ENCODE results near the gene FALEC. TPM values are rescaled to one million over a fixed set of nuclear protein-coding genes. Genes with fewer than 3 reads are reported as not detected.

Gene FALEC
- total and polyA plus RNA-seq, 9 of the 15 experiments (the other 6 are each of a cell fraction or from before 2014, with no cell fraction given), result 0.15 to 1.8 (median 0.53) TPM; not detected in 5

- DNase-seq (ENCODE audit: extremely low read depth in 1 of 4, low spot score in 3 of 4), result no peak
- Histone ChIP-seq H3K4me2 (ENCODE audit: insufficient read depth, low read length) (no peak overlapping the region), H3K27ac (ENCODE audit: extremely low read depth, low read depth, low read length) (no peak overlapping the region), H4K20me1 (replicated peaks; ENCODE audit: control insufficient read depth, insufficient read depth, low read length) (no peaks in the 10 kb centered on the region), H2AFZ (ENCODE audit: low read depth, low read length) (no peak overlapping the region), H3K9me1 (ENCODE audit: control insufficient read depth, insufficient read depth, low read length) (no peaks in the 10 kb centered on the region), H3K4me1 (replicated peaks in 1 of 2; ENCODE audit: control insufficient read depth in 2 of 2, insufficient read depth in 2 of 2, low read length in 2 of 2) (peaks cover 6 to 11% of the 10 kb centered on the region in 2 experiments; a peak in 4 of 5 replicates), H3K9ac (ENCODE audit: insufficient read depth in 1 of 2, low read depth in 2 of 2, low read length in 2 of 2) (no peak overlapping the region), H3K9me3 (replicated peaks; ENCODE audit: control insufficient read depth, insufficient read depth, low read depth, low read length) (no peaks in the 10 kb centered on the region), H3K79me2 (ENCODE audit: control insufficient read depth, insufficient read depth, low read length) (no peaks in the 10 kb centered on the region), H3K36me3 (ENCODE audit: control insufficient read depth, insufficient read depth, low read length) (no peaks in the 10 kb centered on the region), H3K27me3 (ENCODE audit: control insufficient read depth in 2 of 2, insufficient read depth in 2 of 2, low read length in 2 of 2) (no peaks in the 10 kb centered on the region), H3K4me3 (no peak overlapping the region)
- BruUV-seq (replicated peaks), result no TSS peak
- peak; percentile 29 for FAIRE-seq
- ChIA-PET POLR2A (interaction anchor here (0.6 to 1.5 kb wide), 3 partner anchors 9 to 94 kb away, joined by 3 read pairs; no protein-coding TSS in a partner anchor), CTCF (ENCODE audit: low intra/inter-chr PET ratio) (no interaction called here)
- intact Hi-C loops (cut with micrococcal nuclease) (no loop called here), in situ Hi-C loops (cut with MboI) (no loop called here)
- no peak for ATAC-seq
- 25% methylated on average over 4 of the region's 4 CpGs for WGBS (ENCODE audit: insufficient coverage, low coverage, missing lambda C conversion rate)
- TF ChIP-seq TAF7 (tag; IDR thresholded peaks at IDR 0.05) (no peak), PML (IDR thresholded peaks at IDR 0.05; ENCODE audit: low read length) (no peak), ARID3B (CRISPR knock-in tag; IDR thresholded peaks at IDR 0.05; ENCODE audit: borderline replicate concordance) (no peak), CCAR2 (IDR thresholded peaks at IDR 0.05; ENCODE audit: low read depth, low read length) (no peak), TEAD4 (IDR thresholded peaks at IDR 0.05; ENCODE audit: low read length) (no peak), TEAD4 (CRISPR knock-in tag; IDR thresholded peaks at IDR 0.05; ENCODE audit: borderline replicate concordance) (no peak), HLTF (IDR thresholded peaks at IDR 0.05) (no peak), CBFA2T2 (conservative IDR thresholded peaks at IDR 0.05) (0 out of 2 replicates have a peak, but pooled peaks have one; percentile 8), TCF3 (CRISPR knock-in tag; IDR thresholded peaks at IDR 0.05) (0 out of 2 replicates have a peak, but pooled peaks have one; percentile 12), MXI1 (IDR thresholded peaks at IDR 0.05; ENCODE audit: low read depth, low read length) (no peak), SMARCA5 (IDR thresholded peaks at IDR 0.05) (no peak), POLR2H (tag; IDR thresholded peaks at IDR 0.05; ENCODE audit: low read depth) (no peak), FOXJ2 (tag; IDR thresholded peaks at IDR 0.05) (no peak)
- TF ChIP-seq, protein P1, sequence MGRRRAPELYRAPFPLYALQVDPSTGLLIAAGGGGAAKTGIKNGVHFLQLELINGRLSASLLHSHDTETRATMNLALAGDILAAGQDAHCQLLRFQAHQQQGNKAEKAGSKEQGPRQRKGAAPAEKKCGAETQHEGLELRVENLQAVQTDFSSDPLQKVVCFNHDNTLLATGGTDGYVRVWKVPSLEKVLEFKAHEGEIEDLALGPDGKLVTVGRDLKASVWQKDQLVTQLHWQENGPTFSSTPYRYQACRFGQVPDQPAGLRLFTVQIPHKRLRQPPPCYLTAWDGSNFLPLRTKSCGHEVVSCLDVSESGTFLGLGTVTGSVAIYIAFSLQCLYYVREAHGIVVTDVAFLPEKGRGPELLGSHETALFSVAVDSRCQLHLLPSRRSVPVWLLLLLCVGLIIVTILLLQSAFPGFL (CRISPR knock-in tag; IDR thresholded peaks at IDR 0.05), result no peak
- TF ChIP-seq, protein P2, sequence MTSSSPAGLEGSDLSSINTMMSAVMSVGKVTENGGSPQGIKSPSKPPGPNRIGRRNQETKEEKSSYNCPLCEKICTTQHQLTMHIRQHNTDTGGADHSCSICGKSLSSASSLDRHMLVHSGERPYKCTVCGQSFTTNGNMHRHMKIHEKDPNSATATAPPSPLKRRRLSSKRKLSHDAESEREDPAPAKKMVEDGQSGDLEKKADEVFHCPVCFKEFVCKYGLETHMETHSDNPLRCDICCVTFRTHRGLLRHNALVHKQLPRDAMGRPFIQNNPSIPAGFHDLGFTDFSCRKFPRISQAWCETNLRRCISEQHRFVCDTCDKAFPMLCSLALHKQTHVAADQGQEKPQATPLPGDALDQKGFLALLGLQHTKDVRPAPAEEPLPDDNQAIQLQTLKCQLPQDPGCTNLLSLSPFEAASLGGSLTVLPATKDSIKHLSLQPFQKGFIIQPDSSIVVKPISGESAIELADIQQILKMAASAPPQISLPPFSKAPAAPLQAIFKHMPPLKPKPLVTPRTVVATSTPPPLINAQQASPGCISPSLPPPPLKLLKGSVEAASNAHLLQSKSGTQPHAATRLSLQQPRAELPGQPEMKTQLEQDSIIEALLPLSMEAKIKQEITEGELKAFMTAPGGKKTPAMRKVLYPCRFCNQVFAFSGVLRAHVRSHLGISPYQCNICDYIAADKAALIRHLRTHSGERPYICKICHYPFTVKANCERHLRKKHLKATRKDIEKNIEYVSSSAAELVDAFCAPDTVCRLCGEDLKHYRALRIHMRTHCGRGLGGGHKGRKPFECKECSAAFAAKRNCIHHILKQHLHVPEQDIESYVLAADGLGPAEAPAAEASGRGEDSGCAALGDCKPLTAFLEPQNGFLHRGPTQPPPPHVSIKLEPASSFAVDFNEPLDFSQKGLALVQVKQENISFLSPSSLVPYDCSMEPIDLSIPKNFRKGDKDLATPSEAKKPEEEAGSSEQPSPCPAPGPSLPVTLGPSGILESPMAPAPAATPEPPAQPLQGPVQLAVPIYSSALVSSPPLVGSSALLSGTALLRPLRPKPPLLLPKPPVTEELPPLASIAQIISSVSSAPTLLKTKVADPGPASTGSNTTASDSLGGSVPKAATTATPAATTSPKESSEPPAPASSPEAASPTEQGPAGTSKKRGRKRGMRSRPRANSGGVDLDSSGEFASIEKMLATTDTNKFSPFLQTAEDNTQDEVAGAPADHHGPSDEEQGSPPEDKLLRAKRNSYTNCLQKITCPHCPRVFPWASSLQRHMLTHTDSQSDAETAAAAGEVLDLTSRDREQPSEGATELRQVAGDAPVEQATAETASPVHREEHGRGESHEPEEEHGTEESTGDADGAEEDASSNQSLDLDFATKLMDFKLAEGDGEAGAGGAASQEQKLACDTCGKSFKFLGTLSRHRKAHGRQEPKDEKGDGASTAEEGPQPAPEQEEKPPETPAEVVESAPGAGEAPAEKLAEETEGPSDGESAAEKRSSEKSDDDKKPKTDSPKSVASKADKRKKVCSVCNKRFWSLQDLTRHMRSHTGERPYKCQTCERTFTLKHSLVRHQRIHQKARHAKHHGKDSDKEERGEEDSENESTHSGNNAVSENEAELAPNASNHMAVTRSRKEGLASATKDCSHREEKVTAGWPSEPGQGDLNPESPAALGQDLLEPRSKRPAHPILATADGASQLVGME (CRISPR knock-in tag; IDR thresholded peaks at IDR 0.05), result no peak
Measured at GRCh38 chr1:150529017-150529416, 13.5 kb downstream of the FALEC start.

Data from K562 (cell line).